Measurements from ENCODE around the gene HDLBP. TPM values are rescaled to one million over a fixed set of nuclear protein-coding genes. Genes with fewer than 3 reads are reported as not detected.

HDLBP gene
- total RNA-seq, 1 donor from 2014 or later = 405 TPM

- peaks cover 10% of the 10 kb centered on the region for H3K36me3 ChIP-seq (ENCODE audit: control insufficient read depth, insufficient read depth, low read length)
- DNase-seq (ENCODE audit: low read depth) = no peak
- no peak overlapping the region for H3K4me3 ChIP-seq (ENCODE audit: low read depth, low read length)
- no peaks in the 10 kb centered on the region for H3K27me3 ChIP-seq (ENCODE audit: control insufficient read depth, insufficient read depth, low read length)
- no peak for TF ChIP-seq CTCF (IDR thresholded peaks at IDR 0.05; ENCODE audit: insufficient read depth, low read length, poor library complexity, severe bottlenecking)
Measured at GRCh38 chr2:241234962-241235740, 80.3 kb downstream of the HDLBP start.

DNA sequence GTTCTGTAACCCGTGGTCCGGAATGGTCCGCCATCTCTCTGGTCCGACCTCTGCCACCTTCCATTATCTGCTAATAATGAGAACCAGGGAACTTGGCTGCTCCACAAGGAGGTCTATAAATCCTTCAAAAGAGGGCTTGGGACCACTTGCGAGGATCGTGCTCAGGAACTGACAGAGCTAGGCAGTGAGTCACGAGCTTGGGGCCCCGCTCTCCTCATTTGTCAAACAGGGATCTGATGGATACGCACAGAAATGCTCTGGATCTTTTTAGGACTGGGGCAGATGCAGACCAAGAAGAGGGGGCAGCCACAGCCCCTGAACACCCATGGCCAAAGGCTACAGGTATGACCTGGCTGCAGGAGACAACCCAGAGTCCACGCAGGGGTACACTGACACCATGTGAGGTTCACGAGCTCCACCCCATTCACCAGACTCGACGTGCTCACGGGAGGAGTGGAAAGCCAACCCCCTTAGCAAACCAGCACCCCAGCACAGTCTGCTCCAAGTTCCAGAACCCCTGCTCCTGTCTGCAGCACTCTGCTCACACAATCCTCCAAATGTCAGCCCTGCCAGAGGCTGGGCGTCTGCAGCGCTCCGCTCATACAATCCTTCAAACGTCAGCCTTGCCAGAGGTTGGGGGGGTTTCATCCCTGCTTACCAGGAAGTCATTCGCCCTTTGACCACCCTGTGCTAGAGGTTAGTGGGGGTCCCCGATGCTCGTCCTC is 81.2 kb downstream of the HDLBP start:
- TF ChIP-seq CTCF (IDR thresholded peaks at IDR 0.05; ENCODE audit: insufficient read depth, low read length, poor library complexity, severe bottlenecking) = no peak
- Histone ChIP-seq H3K36me3 (ENCODE audit: control insufficient read depth, insufficient read depth, low read length) (peaks cover 10% of the 10 kb centered on the region), H3K27me3 (ENCODE audit: control insufficient read depth, insufficient read depth, low read length) (no peaks in the 10 kb centered on the region), H3K4me3 (ENCODE audit: low read depth, low read length) (no peak overlapping the region)
- no peak for DNase-seq (ENCODE audit: low read depth)

GRCh38 chr2:241232736-241233575 is 82.5 kb downstream of the HDLBP start:
- DNase-seq (ENCODE audit: low read depth) = no peak
- TF ChIP-seq CTCF (IDR thresholded peaks at IDR 0.05; ENCODE audit: insufficient read depth, low read length, poor library complexity, severe bottlenecking) = no peak
- H3K27me3 ChIP-seq (ENCODE audit: control insufficient read depth, insufficient read depth, low read length) = no peaks in the 10 kb centered on the region
- H3K4me3 ChIP-seq (ENCODE audit: low read depth, low read length) = no peak overlapping the region
- H3K36me3 ChIP-seq (ENCODE audit: control insufficient read depth, insufficient read depth, low read length) = peaks cover 12% of the 10 kb centered on the region

- Histone ChIP-seq H3K4me3 (ENCODE audit: low read depth, low read length) (no peak overlapping the region), H3K27me3 (ENCODE audit: control insufficient read depth, insufficient read depth, low read length) (no peaks in the 10 kb centered on the region), H3K36me3 (ENCODE audit: control insufficient read depth, insufficient read depth, low read length) (peaks cover 12% of the 10 kb centered on the region)
- no peak for TF ChIP-seq CTCF (IDR thresholded peaks at IDR 0.05; ENCODE audit: insufficient read depth, low read length, poor library complexity, severe bottlenecking)
- DNase-seq (ENCODE audit: low read depth) = no peak
Measured at GRCh38 chr2:241230435-241230834, 85.0 kb downstream of the HDLBP start.

GRCh38 chr2:241229563-241230401 is 85.7 kb downstream of the HDLBP start:
- no peak overlapping the region for H3K4me3 ChIP-seq (ENCODE audit: low read depth, low read length)
- DNase-seq (ENCODE audit: low read depth) = no peak
- TF ChIP-seq CTCF (IDR thresholded peaks at IDR 0.05; ENCODE audit: insufficient read depth, low read length, poor library complexity, severe bottlenecking) = no peak
- H3K36me3 ChIP-seq (ENCODE audit: control insufficient read depth, insufficient read depth, low read length) = peaks cover 10% of the 10 kb centered on the region
- H3K27me3 ChIP-seq (ENCODE audit: control insufficient read depth, insufficient read depth, low read length) = no peaks in the 10 kb centered on the region

Measured in kidney epithelial cell (primary cell).